ENCODE results near the gene VAV2. TPM values are rescaled to one million over a fixed set of nuclear protein-coding genes. Genes with fewer than 3 reads are reported as not detected.

The VAV2 gene
- total RNA-seq, 1 donor from 2014 or later = 21.0 TPM

GRCh38 chr9:133714606-133715294, 277.4 kb downstream of the VAV2 start:
- no peak for DNase-seq (ENCODE audit: low read depth, low spot score)

- DNase-seq (ENCODE audit: low read depth, low spot score) = no peak
Observed at GRCh38 chr9:133713960-133714495, 278.1 kb downstream of the VAV2 start.

- no peak for DNase-seq (ENCODE audit: low read depth, low spot score)
Observed at GRCh38 chr9:133713150-133713959, 278.8 kb downstream of the VAV2 start.

GRCh38 chr9:133712221-133713100, 279.7 kb downstream of the VAV2 start:
- DNase-seq (ENCODE audit: low read depth, low spot score) = no peak

Other genes starting within 250 kb of the VAV2 start
- gene BRD3OS, start 33.2 kb upstream of the VAV2 start, total RNA-seq = 12.9 and 15.3 TPM in 2 replicates
- 10.0 and 12.3 TPM in 2 replicates for gene BRD3, start 75.7 kb upstream of the VAV2 start, total RNA-seq
- 29.3 and 34.1 TPM in 2 replicates for gene WDR5, start 143.8 kb upstream of the VAV2 start, total RNA-seq
- gene RNU6ATAC, start 172.2 kb upstream of the VAV2 start, total RNA-seq = not detected in 2 replicates

Measured in pulmonary artery endothelial cell (primary cell).